Bronchial epithelial cell (primary cell): ENCODE data around the gene GPR21. TPM values are rescaled to one million over a fixed set of nuclear protein-coding genes. Genes with fewer than 3 reads are reported as not detected.
A peak's percentile ranks its signal among the peaks of the same experiment; 100 is the strongest.

Experiments used
- DNase-seq: peaks from one replicate; pipeline ENCODE4 v3.0.0-alpha.2; 2010; ENCODE audit warnings: low read depth
- FAIRE-seq: peaks from 2 replicates; lab custom pipeline; 2011; peaks lifted over from hg19 to GRCh38; lab: Jason Lieb, UNC
- H3K27me3 ChIP-seq: 2 replicates; pipeline ENCODE4 v1.5.1; 2011; ENCODE audit warnings: low read length; ENCODE audit not compliant: control insufficient read depth, insufficient read depth
- H3K36me3 ChIP-seq: 2 replicates; pipeline ENCODE4 v1.5.1; 2011; ENCODE audit warnings: low read length; ENCODE audit not compliant: control insufficient read depth, insufficient read depth
- H3K4me3 ChIP-seq: 2 replicates; pipeline ENCODE4 v1.5.1; 2011; ENCODE audit warnings: mild to moderate bottlenecking, low read depth, low read length, control low read depth
- CTCF ChIP-seq: IDR thresholded peaks from 2 replicates; pipeline ENCODE4 v1.5.1; 2011; ENCODE audit warnings: mild to moderate bottlenecking, moderate library complexity, low read length, control low read depth, inconsistent platforms; ENCODE audit not compliant: insufficient read depth, severe bottlenecking
- total RNA-seq: library from RNA; depleted of rRNA; stranded (reverse); fragments of >200 nt; gene quantifications from 2 replicates; pipeline ENCODE4 v1.2.1, GENCODE V29; 2014

The GPR21 gene
- total RNA-seq, 1 donor from 2014 or later: 1.3 TPM

GRCh38 chr9:123041489-123041888, 8.0 kb downstream of the GPR21 start:
- no peak for TF ChIP-seq CTCF
- Histone ChIP-seq H3K36me3 (peaks cover 1% of the 10 kb centered on the region), H3K4me3 (no peak overlapping the region), H3K27me3 (no peaks in the 10 kb centered on the region)
- FAIRE-seq (no peak), DNase-seq (no peak)

GRCh38 chr9:123043081-123043939, 9.8 kb downstream of the GPR21 start:
- peaks cover 1% of the 10 kb centered on the region for H3K36me3 ChIP-seq
- TF ChIP-seq CTCF: no peak
- FAIRE-seq (no peak), DNase-seq (no peak)
- no peak overlapping the region for H3K4me3 ChIP-seq
- no peaks in the 10 kb centered on the region for H3K27me3 ChIP-seq

- DNase-seq (peak; percentile 20), FAIRE-seq (no peak)
- peaks cover 1% of the 10 kb centered on the region for H3K36me3 ChIP-seq
- no peak overlapping the region for H3K4me3 ChIP-seq
- no peaks in the 10 kb centered on the region for H3K27me3 ChIP-seq
- no peak for TF ChIP-seq CTCF
These were observed 11.1 kb downstream of the GPR21 start for GRCh38 chr9:123044586-123044985.

GRCh38 chr9:123046406-123047195, 13.1 kb downstream of the GPR21 start:
- no peak for FAIRE-seq
- no peak for TF ChIP-seq CTCF
- Histone ChIP-seq H3K36me3 (peaks cover 1% of the 10 kb centered on the region), H3K27me3 (no peaks in the 10 kb centered on the region), H3K4me3 (no peak overlapping the region)
- no peak for DNase-seq

GRCh38 chr9:123048748-123049147, 15.3 kb downstream of the GPR21 start:
- DNase-seq: no peak
- TF ChIP-seq CTCF: no peak
- H3K27me3 ChIP-seq: no peaks in the 10 kb centered on the region
- no peak for FAIRE-seq
- no peak overlapping the region for H3K4me3 ChIP-seq
- no peaks in the 10 kb centered on the region for H3K36me3 ChIP-seq
